OCI-LY1 (cell line): Measurements from ENCODE around the gene LRRC8D.

Source experiments
- H2AFZ ChIP-seq: fragments of 200-600 bp; sonication (generic), shearing (Covaris generic); 2 replicates; pipeline ENCODE4 v1.6.0; 2014; ENCODE audit warnings: antibody characterized with exemption, mild to moderate bottlenecking, low read length
- H3F3A ChIP-seq: fragments of 200-600 bp; sonication (generic), shearing (Covaris generic); 2 replicates; pipeline ENCODE4 v1.6.0; 2014; ENCODE audit warnings: mild to moderate bottlenecking, antibody characterized with exemption, low read length, moderate library complexity; ENCODE audit not compliant: insufficient read depth
- H3K27ac ChIP-seq: fragments of 200-600 bp; sonication (generic); 2 replicates; pipeline ENCODE4 v1.5.1; 2014; ENCODE audit warnings: low read length, mixed run types, mild to moderate bottlenecking, low read depth; ENCODE audit not compliant: poor library complexity, severe bottlenecking
- H3K27me3 ChIP-seq: fragments of 200-600 bp; sonication (generic); 2 replicates; pipeline ENCODE4 v1.6.0; 2014; ENCODE audit warnings: antibody characterized with exemption, mild to moderate bottlenecking, low read length, moderate library complexity; ENCODE audit not compliant: insufficient read depth
- H3K36me3 ChIP-seq: fragments of 200-600 bp; sonication (generic); 2 replicates; pipeline ENCODE4 v1.6.1; 2014; ENCODE audit warnings: mild to moderate bottlenecking, antibody characterized with exemption, low read length, moderate library complexity, mixed read lengths; ENCODE audit not compliant: insufficient read depth
- H3K4me1 ChIP-seq: fragments of 200-600 bp; sonication (generic); 2 replicates; pipeline ENCODE4 v1.5.1; 2014; ENCODE audit warnings: mild to moderate bottlenecking, low read length, moderate library complexity; ENCODE audit not compliant: insufficient read depth, severe bottlenecking
- H3K4me2 ChIP-seq: fragments of 200-600 bp; sonication (generic), shearing (Covaris generic); 2 replicates; pipeline ENCODE4 v1.6.1; 2014; ENCODE audit warnings: low read length
- H3K4me3 ChIP-seq: fragments of 200-600 bp; sonication (generic); 2 replicates; pipeline ENCODE4 v1.5.1; 2014; ENCODE audit warnings: low read length, low read depth, mild to moderate bottlenecking, mixed read lengths; ENCODE audit not compliant: poor library complexity, severe bottlenecking
- H3K79me2 ChIP-seq: fragments of 200-600 bp; shearing (Covaris generic); 2 replicates; pipeline ENCODE4 v1.6.1; 2016; ENCODE audit warnings: mixed run types, low read length, mixed read lengths; ENCODE audit not compliant: insufficient read depth
- H3K9ac ChIP-seq: fragments of 200-600 bp; sonication (generic), shearing (Covaris generic); 2 replicates; pipeline ENCODE4 v1.6.1; 2014; ENCODE audit warnings: mild to moderate bottlenecking, low read length, mixed read lengths
- H3K9me2 ChIP-seq: fragments of 200-600 bp; sonication (generic), shearing (Covaris generic); 2 replicates; pipeline ENCODE4 v1.6.1; 2014; ENCODE audit warnings: low read depth, mild to moderate bottlenecking, low read length, mixed read lengths
- H3K9me3 ChIP-seq: fragments of 200-600 bp; shearing (Covaris generic); 2 replicates; pipeline ENCODE4 v1.6.1; 2014; ENCODE audit warnings: low read length, mixed read lengths
- H4K20me1 ChIP-seq: fragments of 200-600 bp; sonication (generic), shearing (Covaris generic); 2 replicates; pipeline ENCODE4 v1.6.0; 2016; ENCODE audit warnings: mild to moderate bottlenecking, low read length; ENCODE audit not compliant: insufficient read depth
- EZH2 ChIP-seq: fragments of 200-600 bp; sonication (generic), shearing (Covaris generic); IDR thresholded peaks from 2 replicates; pipeline ENCODE4 v1.8.0; 2017; ENCODE audit warnings: borderline replicate concordance, mixed run types, mild to moderate bottlenecking, antibody characterized with exemption, low read length, moderate library complexity, mixed read lengths
- TF ChIP-seq, protein P1 (sequence below): fragments of 200-600 bp; sonication (generic), shearing (Covaris generic); IDR thresholded peaks from 2 replicates; pipeline ENCODE4 v1.5.1; 2017; ENCODE audit warnings: mild to moderate bottlenecking, antibody characterized with exemption, low read length, moderate library complexity, mixed read lengths

The LRRC8D gene

DNA sequence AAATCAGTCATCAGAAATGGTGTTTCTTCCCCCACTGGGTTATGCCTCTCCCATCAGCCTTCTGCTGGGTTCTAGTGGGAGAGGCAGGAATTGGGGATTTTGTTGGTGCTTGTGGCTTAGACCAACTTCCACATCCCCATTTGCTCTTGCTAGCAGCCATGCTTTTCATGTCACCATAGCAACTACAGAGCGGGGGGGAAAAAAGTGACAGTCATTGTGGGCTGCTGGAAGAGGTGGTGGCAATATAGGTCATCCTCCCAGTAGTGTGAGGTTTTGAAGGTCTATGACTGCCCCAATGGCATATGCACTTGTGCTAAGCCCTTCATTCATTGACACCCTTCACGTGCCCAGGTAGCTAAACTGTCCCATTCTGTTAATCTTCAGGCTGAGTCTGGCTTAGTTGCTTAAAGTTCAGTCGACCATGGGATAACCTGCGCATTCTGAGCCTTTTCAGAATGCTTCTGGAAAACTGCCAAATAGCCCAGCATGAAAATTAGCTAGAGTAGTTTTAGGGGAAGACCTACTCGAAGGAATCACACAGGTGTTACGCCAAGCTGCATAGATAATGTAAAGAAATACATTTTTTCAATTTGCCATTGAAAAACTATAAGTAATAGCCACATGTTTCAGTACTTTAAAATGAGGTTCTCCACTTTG is 120.4 kb downstream of the LRRC8D start:
- Histone ChIP-seq H3F3A (no peaks in the 10 kb centered on the region), H3K4me2 (no peak overlapping the region)

GRCh38 chr1:89942014-89942413 is 121.2 kb downstream of the LRRC8D start:
- Histone ChIP-seq H3K4me3 (no peak overlapping the region), H3K27me3 (no peaks in the 10 kb centered on the region), H3K79me2 (no peaks in the 10 kb centered on the region), H3K27ac (no peak overlapping the region), H3K9ac (no peak overlapping the region), H3K9me2 (no peaks in the 10 kb centered on the region), H4K20me1 (no peaks in the 10 kb centered on the region), H3K4me1 (peaks cover 17% of the 10 kb centered on the region), H3K36me3 (peaks cover 6% of the 10 kb centered on the region; the same call in 1 of the 2 replicates), H3K9me3 (no peaks in the 10 kb centered on the region), H2AFZ (no peak overlapping the region), H3K4me2 (no peak overlapping the region), H3F3A (no peaks in the 10 kb centered on the region)
- TF ChIP-seq, protein P1, sequence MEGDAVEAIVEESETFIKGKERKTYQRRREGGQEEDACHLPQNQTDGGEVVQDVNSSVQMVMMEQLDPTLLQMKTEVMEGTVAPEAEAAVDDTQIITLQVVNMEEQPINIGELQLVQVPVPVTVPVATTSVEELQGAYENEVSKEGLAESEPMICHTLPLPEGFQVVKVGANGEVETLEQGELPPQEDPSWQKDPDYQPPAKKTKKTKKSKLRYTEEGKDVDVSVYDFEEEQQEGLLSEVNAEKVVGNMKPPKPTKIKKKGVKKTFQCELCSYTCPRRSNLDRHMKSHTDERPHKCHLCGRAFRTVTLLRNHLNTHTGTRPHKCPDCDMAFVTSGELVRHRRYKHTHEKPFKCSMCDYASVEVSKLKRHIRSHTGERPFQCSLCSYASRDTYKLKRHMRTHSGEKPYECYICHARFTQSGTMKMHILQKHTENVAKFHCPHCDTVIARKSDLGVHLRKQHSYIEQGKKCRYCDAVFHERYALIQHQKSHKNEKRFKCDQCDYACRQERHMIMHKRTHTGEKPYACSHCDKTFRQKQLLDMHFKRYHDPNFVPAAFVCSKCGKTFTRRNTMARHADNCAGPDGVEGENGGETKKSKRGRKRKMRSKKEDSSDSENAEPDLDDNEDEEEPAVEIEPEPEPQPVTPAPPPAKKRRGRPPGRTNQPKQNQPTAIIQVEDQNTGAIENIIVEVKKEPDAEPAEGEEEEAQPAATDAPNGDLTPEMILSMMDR: no peak
- no peak for TF ChIP-seq EZH2

More for the DNA sequence above, 120.4 kb downstream of the LRRC8D start:
- no peak overlapping the region for H2AFZ ChIP-seq
- H3K27me3 ChIP-seq: no peaks in the 10 kb centered on the region
- peaks cover 12% of the 10 kb centered on the region; the same call in 1 of the 2 replicates for H3K36me3 ChIP-seq
- no peaks in the 10 kb centered on the region for H3K9me3 ChIP-seq
- no peak overlapping the region for H3K9ac ChIP-seq
- TF ChIP-seq, protein P1: no peak
- no peak for TF ChIP-seq EZH2
- no peak overlapping the region for H3K27ac ChIP-seq
- H3K79me2 ChIP-seq: no peaks in the 10 kb centered on the region
- peaks cover 12% of the 10 kb centered on the region for H3K4me1 ChIP-seq
- no peaks in the 10 kb centered on the region for H4K20me1 ChIP-seq
- no peak overlapping the region for H3K4me3 ChIP-seq
- H3K9me2 ChIP-seq: no peaks in the 10 kb centered on the region

DNA sequence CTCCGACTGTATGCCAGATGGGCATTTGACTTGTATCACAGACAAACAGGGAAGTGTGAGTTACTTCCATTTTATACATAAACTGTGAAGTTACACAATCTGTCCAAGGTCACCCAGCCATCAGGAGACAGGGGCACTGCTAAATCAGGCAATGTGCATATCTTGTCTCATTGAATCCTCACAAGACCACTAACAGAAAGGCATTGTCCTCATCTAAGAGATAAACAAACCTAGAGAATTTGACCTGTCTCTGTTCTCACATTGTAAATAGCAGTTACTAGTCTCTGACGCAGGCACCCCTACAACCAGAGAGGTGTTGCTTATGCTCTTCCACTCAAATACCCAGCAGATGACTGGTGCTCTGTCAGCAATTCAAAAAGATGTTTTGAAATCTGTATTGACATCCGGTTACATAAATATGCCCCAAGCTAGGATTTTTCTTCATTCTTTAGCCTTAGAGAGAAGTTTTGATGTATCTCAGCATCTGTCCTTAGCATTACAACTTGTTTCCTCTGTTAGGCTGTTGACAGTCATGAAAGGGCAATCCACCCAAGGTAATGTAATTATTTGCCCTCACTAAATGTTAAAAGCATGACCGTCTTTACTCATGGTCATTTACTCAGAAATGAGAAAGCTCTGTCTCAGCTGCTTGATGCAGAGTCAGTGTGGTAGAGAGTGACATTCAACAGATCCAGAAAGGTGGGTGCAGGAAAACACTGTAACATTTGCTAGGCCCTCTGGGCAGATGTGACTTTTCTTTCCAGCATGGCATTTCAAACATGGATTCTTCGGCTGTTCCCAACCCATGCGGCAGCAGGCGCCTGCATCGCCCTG is 122.2 kb downstream of the LRRC8D start:
- H3K9ac ChIP-seq: no peak overlapping the region
- H3K4me3 ChIP-seq: no peak overlapping the region
- H3K36me3 ChIP-seq: no peaks in the 10 kb centered on the region
- no peaks in the 10 kb centered on the region for H3F3A ChIP-seq
- no peaks in the 10 kb centered on the region for H3K9me3 ChIP-seq
- TF ChIP-seq EZH2: no peak
- TF ChIP-seq, protein P1: no peak
- no peaks in the 10 kb centered on the region for H4K20me1 ChIP-seq
- H3K27ac ChIP-seq: no peak overlapping the region
- H3K79me2 ChIP-seq: no peaks in the 10 kb centered on the region
- no peak overlapping the region for H3K4me2 ChIP-seq
- H2AFZ ChIP-seq: no peak overlapping the region
- no peaks in the 10 kb centered on the region for H3K9me2 ChIP-seq
- no peaks in the 10 kb centered on the region for H3K27me3 ChIP-seq
- H3K4me1 ChIP-seq: peaks cover 17% of the 10 kb centered on the region
